ENCODE measurements around the gene PRKRIP1. TPM values are rescaled to one million over a fixed set of nuclear protein-coding genes. Genes with fewer than 3 reads are reported as not detected.
A peak's percentile ranks its signal among the peaks of the same experiment; 100 is the strongest.

Gene PRKRIP1
- total and polyA plus RNA-seq, 2 donors (not counting 1 experiment from before 2014, with no cell fraction given), result 13.8 to 16.3 TPM

DNA sequence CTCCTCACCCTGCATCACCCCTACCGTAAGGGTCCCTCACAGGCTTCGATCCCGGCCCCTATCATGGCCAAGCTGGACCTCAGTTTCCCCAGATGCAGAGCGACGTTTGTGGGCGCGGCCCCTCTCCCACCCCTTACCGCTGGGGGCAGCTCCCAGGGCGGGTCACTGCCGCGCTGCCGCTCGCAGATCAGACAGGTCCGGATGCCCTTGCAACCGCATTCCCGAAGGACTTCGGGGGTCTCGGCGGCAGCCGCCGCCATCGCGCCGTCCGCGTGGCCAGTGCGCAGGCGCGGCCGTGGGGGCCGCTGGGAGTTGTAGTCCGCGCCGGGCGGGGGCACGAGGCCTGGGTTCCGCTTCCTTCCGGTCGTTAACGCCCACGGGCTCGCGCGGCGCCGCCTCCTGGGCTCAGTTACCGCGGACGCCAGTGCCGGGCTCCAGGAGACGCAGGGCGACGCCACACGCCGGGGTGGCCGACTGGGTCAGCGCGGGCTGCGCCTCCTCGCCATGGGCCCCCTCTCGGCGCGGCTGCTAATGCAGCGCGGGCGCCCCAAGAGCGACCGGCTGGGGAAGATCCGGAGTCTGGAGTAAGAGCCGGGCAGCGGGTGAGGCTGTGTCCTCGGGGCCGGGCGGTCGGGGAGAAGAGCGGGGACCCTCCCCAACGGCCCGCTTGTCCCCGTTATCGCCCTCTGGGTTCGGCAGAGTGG is 68.6 kb downstream of the PRKRIP1 start, which contains the start of the genes ALKBH4 and LRWD1:
Gene ALKBH4 (minus strand): TSS at position 287 of the 704 bp plus-strand sequence. CDS start 27 bp downstream, at position 260.
Gene LRWD1 (plus strand): TSS at position 408 of the 704 bp plus-strand sequence. CDS start 97 bp downstream, at position 505.
- Histone ChIP-seq H3K9me3 (ENCODE audit: control insufficient read depth, insufficient read depth, low read depth, low read length) (no peaks in the 10 kb centered on the region), H3K27me3 (ENCODE audit: control insufficient read depth, insufficient read depth, low read length) (no peaks in the 10 kb centered on the region), H3K4me3 (replicated peaks in 1 of 4; ENCODE audit: control extremely low read depth in 1 of 4, insufficient read depth in 1 of 4, low read depth in 3 of 4, low read length in 4 of 4) (peak within 1 kb of the TSS; percentile 74 to 98 (median 86)), H3K36me3 (ENCODE audit: control insufficient read depth, insufficient read depth, low read length) (peaks cover 2% of the 10 kb centered on the region), H3K79me2 (ENCODE audit: control insufficient read depth, insufficient read depth, low read length) (peaks cover 17% of the 10 kb centered on the region), H3K27ac (ENCODE audit: insufficient read depth, low read length) (peak within 1 kb of the TSS; percentile 72), H3K4me1 (ENCODE audit: control insufficient read depth, extremely low read depth, insufficient read depth, low read length) (peaks cover 9% of the 10 kb centered on the region), H4K20me1 (ENCODE audit: control insufficient read depth, extremely low read depth, insufficient read depth, low read length) (no peaks in the 10 kb centered on the region), H2AFZ (ENCODE audit: low read length) (peak within 1 kb of the TSS; percentile 86), H3K9ac (ENCODE audit: insufficient read depth, low read length) (peak within 1 kb of the TSS; percentile 87), H3K4me2 (ENCODE audit: extremely low read depth, insufficient read depth, low read length) (peak within 1 kb of the TSS; percentile 100)
- TF ChIP-seq, protein P1, sequence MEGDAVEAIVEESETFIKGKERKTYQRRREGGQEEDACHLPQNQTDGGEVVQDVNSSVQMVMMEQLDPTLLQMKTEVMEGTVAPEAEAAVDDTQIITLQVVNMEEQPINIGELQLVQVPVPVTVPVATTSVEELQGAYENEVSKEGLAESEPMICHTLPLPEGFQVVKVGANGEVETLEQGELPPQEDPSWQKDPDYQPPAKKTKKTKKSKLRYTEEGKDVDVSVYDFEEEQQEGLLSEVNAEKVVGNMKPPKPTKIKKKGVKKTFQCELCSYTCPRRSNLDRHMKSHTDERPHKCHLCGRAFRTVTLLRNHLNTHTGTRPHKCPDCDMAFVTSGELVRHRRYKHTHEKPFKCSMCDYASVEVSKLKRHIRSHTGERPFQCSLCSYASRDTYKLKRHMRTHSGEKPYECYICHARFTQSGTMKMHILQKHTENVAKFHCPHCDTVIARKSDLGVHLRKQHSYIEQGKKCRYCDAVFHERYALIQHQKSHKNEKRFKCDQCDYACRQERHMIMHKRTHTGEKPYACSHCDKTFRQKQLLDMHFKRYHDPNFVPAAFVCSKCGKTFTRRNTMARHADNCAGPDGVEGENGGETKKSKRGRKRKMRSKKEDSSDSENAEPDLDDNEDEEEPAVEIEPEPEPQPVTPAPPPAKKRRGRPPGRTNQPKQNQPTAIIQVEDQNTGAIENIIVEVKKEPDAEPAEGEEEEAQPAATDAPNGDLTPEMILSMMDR (conservative IDR thresholded peaks at IDR 0.05 in 1 of 2, IDR thresholded peaks at IDR 0.05 in 1 of 2; ENCODE audit: low read depth in 1 of 2, low read length in 2 of 2), result peak in 1 of 2 donors; percentile 1
- TF ChIP-seq EZH2 (IDR thresholded peaks at IDR 0.05; ENCODE audit: low read length, missing control alignments), result no peak
- peak; percentile 84 to 87 for DNase-seq (ENCODE audit: low read depth in 2 of 2)

- Histone ChIP-seq H2AFZ (ENCODE audit: low read length) (no peak overlapping the region), H3K9ac (ENCODE audit: insufficient read depth, low read length) (no peak overlapping the region), H4K20me1 (ENCODE audit: control insufficient read depth, extremely low read depth, insufficient read depth, low read length) (no peaks in the 10 kb centered on the region), H3K27ac (ENCODE audit: insufficient read depth, low read length) (peak overlapping the region; percentile 8), H3K9me3 (ENCODE audit: control insufficient read depth, insufficient read depth, low read depth, low read length) (no peaks in the 10 kb centered on the region), H3K4me1 (ENCODE audit: control insufficient read depth, extremely low read depth, insufficient read depth, low read length) (peaks cover 9% of the 10 kb centered on the region), H3K79me2 (ENCODE audit: control insufficient read depth, insufficient read depth, low read length) (peaks cover 17% of the 10 kb centered on the region), H3K27me3 (ENCODE audit: control insufficient read depth, insufficient read depth, low read length) (no peaks in the 10 kb centered on the region), H3K4me3 (replicated peaks in 1 of 4; ENCODE audit: control extremely low read depth in 1 of 4, insufficient read depth in 1 of 4, low read depth in 3 of 4, low read length in 4 of 4) (peak overlapping the region in 3 of 4 experiments; percentile 74 to 87 (median 86)), H3K36me3 (ENCODE audit: control insufficient read depth, insufficient read depth, low read length) (peaks cover 6% of the 10 kb centered on the region), H3K4me2 (ENCODE audit: extremely low read depth, insufficient read depth, low read length) (peak overlapping the region; percentile 61)
- TF ChIP-seq, protein P1 (conservative IDR thresholded peaks at IDR 0.05 in 1 of 2, IDR thresholded peaks at IDR 0.05 in 1 of 2; ENCODE audit: low read depth in 1 of 2, low read length in 2 of 2), result no peak
- TF ChIP-seq EZH2 (IDR thresholded peaks at IDR 0.05; ENCODE audit: low read length, missing control alignments), result no peak
- DNase-seq (ENCODE audit: low read depth in 2 of 2), result no peak
Measured at GRCh38 chr7:102466097-102466496, 69.9 kb downstream of the PRKRIP1 start.

DNA sequence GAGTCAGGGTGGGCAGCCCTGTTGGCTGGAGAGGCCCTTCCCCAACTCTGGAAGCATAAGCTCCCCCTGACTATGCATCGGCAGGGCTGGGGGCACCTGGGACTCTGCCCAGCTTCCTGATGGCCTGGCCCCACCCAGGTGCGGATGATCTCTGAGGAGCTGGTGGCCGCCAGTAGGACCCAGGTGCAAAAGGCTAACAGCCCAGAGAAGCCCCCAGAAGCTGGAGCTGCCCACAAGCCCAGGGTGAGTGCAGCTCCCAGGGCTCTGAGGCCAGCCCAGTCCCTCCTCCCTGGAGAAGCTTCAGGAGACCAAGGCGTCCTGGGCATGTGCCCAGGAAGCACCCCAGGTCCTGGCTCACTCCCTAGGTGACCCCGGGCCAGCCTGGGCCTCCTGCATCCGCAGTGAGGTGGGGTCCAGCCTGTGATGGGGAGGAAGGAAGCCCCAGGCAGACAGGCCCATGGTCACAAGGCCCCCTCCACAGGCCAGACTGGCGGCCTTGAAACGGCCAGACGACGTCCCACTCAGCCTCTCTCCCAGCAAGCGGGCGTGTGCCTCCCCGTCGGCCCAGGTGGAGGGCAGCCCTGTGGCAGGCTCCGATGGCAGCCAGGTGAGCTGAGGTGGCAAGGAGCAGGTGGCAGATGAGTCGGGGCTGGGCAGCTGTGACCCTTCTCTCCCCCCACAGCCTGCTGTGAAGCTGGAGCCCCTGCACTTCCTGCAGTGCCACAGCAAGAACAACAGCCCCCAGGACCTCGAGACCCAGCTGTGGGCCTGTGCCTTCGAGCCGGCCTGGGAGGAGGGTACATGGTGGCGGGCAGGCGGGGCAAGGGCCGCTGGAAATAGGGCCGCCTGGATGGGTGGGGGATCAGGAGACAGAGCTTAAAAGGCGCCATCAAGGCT is 71.7 kb downstream of the PRKRIP1 start:
- no peak overlapping the region for H3K27ac ChIP-seq (ENCODE audit: insufficient read depth, low read length)
- no peak overlapping the region for H3K9ac ChIP-seq (ENCODE audit: insufficient read depth, low read length)
- H3K79me2 ChIP-seq (ENCODE audit: control insufficient read depth, insufficient read depth, low read length), result peaks cover 15% of the 10 kb centered on the region
- H3K4me3 ChIP-seq (replicated peaks in 1 of 4; ENCODE audit: control extremely low read depth in 1 of 4, insufficient read depth in 1 of 4, low read depth in 3 of 4, low read length in 4 of 4), result no peak overlapping the region
- no peaks in the 10 kb centered on the region for H4K20me1 ChIP-seq (ENCODE audit: control insufficient read depth, extremely low read depth, insufficient read depth, low read length)
- DNase-seq (ENCODE audit: low read depth in 2 of 2), result no peak
- no peak overlapping the region for H2AFZ ChIP-seq (ENCODE audit: low read length)
- H3K27me3 ChIP-seq (ENCODE audit: control insufficient read depth, insufficient read depth, low read length), result no peaks in the 10 kb centered on the region
- no peaks in the 10 kb centered on the region for H3K9me3 ChIP-seq (ENCODE audit: control insufficient read depth, insufficient read depth, low read depth, low read length)
- H3K36me3 ChIP-seq (ENCODE audit: control insufficient read depth, insufficient read depth, low read length), result peaks cover 15% of the 10 kb centered on the region
- peaks cover 9% of the 10 kb centered on the region for H3K4me1 ChIP-seq (ENCODE audit: control insufficient read depth, extremely low read depth, insufficient read depth, low read length)
- no peak for TF ChIP-seq EZH2 (IDR thresholded peaks at IDR 0.05; ENCODE audit: low read length, missing control alignments)
- TF ChIP-seq, protein P1 (conservative IDR thresholded peaks at IDR 0.05 in 1 of 2, IDR thresholded peaks at IDR 0.05 in 1 of 2; ENCODE audit: low read depth in 1 of 2, low read length in 2 of 2), result no peak
- no peak overlapping the region for H3K4me2 ChIP-seq (ENCODE audit: extremely low read depth, insufficient read depth, low read length)
